GOT3 (cell line): ENCODE results near the gene LRRC66.

Experiments used
- DNase-seq: peaks from one replicate; lab custom pipeline; 2025; ENCODE audit warnings: mixed read lengths; lab: John Stamatoyannopoulos, UW

LRRC66 gene, protein sequence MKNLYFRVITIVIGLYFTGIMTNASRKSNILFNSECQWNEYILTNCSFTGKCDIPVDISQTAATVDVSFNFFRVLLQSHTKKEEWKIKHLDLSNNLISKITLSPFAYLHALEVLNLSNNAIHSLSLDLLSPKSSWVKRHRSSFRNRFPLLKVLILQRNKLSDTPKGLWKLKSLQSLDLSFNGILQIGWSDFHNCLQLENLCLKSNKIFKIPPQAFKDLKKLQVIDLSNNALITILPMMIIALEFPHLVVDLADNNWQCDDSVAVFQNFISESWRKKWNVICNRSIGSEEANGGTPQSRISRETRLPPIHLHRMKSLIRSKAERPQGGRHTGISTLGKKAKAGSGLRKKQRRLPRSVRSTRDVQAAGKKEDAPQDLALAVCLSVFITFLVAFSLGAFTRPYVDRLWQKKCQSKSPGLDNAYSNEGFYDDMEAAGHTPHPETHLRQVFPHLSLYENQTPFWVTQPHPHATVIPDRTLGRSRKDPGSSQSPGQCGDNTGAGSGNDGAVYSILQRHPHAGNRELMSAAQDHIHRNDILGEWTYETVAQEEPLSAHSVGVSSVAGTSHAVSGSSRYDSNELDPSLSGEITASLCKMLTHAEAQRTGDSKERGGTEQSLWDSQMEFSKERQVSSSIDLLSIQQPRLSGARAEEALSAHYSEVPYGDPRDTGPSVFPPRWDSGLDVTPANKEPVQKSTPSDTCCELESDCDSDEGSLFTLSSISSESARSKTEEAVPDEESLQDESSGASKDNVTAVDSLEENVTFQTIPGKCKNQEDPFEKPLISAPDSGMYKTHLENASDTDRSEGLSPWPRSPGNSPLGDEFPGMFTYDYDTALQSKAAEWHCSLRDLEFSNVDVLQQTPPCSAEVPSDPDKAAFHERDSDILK

DNA sequence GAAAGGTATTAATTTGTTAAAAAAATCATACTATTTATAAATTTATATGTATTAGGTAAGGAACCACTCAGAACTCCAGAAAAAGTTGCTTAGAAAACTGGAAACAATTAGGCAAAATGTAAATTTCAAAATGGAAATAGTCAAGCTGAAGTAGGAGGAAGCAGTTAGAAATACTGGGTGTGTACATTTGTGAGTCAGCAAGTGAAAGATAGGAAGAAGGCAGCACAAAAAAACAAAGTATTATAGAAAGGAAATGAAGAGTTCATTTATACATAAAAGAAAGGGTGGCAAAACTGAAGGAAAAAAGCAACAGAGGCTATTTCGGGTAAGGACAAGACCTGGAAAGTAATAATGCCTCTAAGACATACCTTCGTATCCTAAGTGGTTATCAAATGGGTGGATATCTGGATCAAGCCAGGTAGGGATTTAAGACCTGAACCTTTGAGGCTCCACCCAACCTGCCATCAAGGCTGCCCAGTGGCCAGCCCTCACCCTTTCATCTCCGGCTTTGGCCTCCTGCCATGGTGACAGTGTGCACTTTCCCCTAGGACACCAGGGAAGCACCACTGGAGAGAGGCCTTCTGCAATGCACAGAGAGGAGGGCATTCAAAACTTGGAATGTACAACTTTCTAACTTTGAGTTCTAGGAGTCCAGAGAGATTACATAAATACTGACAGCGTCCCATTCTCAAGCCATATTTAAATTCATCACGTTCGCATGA lies at the start of gene LRRC66:
Gene LRRC66, minus strand, starts transcription at position 428 of the 722 bp plus-strand sequence. CDS start 2,750 bp downstream, outside the sequence.
- DNase-seq: no peak

DNA sequence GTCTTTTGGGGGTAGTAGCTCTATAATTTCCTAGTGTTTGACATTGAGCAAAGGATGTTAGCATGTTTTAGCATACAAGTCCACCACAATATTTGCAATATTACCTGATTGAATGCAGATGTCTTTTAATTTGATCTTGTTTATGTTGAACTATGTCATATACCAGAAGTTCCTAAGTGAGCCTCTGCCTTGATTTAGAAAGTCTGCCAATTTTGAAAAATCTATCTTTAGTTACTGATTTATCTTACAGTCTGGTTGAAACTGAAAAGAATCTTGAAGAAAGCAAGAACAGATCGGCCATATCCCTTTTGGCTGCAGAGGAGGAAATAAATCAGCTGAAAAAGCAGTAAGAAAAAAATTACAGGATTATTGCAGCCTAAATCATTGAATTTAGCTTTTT lies 49.4 kb upstream of the LRRC66 start:
- DNase-seq: no peak

DNA sequence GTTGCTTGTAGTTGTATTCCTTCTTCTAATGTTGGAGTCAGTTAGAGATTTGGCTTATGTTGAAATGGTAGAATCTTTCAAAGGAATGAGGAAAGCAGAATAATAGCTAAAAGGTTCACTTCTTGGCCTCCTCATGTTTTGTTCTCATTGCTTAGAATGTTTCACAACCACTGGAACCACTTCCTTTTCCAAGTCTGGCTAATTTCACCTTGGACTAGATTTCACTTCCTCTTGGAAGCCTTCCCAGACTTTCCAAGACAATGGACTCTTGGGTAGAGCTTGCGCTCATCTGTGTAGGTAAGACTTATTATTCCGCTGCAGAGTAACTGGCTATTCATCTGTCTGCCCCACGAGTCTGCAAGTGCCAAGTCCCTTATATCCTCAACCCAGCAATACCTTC lies 39.2 kb upstream of the LRRC66 start:
- no peak for DNase-seq

DNA sequence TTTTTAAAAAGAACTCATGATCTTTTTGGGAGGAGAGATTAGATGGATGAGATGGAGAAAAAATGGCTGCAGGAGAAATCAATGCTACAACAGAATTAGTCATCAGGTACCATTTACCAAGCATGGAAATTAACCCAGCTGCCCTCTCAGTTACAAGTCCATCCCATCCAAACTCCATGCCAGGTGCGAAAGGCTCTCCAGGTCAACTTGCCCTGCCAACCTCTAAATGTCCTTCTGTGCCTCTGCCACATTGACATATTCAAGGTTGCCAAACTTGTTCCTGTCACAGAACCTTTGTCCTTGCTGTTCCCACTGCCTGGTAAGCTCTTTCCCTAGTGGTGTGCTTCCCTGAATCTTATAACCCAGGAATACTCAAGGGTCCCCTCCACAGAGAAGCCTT lies 38.1 kb upstream of the LRRC66 start:
- DNase-seq: no peak

DNA sequence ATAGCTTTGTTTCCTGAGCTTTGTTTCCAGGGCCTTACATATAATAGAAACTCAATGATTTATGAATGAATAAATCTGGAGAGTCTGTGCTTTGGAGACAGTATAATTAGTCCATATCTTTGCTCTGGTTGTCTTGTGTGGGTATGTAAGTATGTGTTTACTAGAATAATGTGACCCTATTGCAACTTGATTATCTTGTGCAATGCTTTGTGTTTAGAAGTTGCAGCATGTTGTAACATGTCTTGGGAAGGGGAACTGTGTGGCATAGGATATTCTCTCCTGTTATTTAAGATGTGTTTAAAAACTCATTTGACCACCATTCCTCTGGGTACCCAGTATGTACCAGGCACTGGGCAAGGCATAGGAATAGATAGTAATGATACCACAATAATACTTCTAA lies 37.0 kb upstream of the LRRC66 start:
- no peak for DNase-seq

DNA sequence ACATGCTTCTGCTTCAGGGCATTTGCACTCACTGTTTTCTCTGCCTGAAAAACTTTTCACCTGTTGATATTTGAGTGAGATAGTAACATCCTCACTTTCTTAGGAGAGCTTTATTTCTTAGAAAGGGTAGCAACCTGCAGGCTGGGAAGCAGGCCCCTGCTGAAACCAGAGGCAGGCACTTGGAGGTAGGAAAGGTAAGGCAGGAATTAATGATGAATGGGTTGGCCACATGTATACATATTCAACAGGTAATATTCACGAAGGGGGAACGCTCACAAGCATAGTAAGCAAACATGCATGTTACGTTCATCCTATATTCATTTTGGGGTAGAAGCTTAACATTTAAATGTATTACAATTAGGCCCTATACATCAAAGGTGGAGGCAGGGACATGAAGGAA lies 34.1 kb upstream of the LRRC66 start:
- DNase-seq: no peak

DNA sequence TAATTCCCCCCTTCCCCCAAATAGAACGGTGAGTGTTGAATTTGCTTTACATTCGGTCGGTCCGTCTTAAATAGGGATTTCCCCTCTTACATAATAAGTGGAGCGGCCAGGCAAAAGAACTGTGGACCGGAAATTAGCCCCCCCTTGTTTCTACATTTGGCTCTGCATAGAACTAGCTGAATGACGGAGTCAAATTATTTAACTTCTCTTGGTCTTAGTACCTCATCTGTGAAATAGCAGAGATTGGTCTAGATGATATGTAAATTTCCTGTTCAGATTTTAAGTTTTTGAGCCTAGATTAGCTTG lies 32.3 kb upstream of the LRRC66 start:
- no peak for DNase-seq

DNA sequence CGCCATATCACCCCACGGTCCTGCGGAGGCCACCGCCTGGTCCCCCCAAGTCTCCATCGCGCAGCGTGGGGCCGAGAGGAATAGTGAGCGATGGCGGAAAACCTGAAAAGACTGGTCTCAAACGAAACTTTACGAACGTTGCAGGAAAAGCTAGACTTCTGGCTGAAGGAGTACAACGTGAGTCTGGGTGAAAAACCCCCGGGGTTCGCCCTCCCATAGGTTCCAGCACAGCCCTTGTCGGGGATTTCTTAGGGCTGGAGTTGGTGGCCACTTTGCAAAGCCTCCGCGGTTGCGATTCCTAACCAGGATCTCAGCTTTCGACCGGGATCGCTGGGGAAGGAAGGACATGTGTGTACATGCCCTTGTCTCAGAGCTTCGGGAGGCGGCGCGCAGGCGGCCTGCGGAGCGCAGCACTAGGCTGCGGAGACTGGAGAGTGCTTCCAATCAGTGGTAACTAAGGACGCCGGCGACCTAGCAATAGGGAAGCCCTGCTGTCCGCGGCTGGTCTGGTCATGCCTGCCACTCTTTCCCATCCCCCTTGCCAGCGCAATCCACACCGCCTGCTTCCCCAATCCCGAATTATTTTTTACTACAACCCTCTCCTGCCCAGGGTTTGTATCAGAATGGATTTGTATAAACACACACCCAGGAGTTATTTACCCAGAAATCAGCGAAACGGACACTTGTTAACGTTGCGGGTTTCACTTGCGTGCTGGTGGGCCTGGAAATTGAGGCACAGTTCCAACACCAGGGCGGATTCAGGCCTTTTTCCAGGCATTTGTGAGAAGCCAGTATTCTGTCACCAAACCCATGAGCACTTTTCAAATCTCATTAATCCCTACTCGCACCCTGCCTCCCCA lies 31.7 kb upstream of the LRRC66 start:
- DNase-seq: no peak

DNA sequence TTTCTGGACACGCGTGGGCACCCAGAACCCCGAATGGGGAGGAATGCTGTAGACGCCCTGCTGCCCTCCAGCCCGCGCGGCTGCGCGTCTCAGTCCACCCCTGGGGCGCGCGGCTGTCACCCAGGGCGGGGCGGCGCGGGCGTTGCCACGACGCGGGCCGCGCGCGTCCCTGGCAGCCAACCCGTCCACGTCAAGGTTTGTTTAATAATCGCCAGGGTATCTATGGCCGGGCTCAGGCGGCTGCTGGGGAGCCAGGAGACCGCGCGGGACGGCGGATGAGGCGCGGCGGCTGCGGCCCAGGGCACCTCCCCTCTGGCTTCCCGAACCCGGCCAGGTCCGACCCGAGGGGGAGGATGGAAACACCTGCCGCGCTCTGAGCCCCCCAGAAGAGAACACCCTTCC lies 31.1 kb upstream of the LRRC66 start, which contains the start of gene SPATA18:
Gene SPATA18, plus strand, starts transcription at position 92 of the 402 bp plus-strand sequence. CDS start 401 bp downstream, outside the sequence.
- no peak for DNase-seq

DNA sequence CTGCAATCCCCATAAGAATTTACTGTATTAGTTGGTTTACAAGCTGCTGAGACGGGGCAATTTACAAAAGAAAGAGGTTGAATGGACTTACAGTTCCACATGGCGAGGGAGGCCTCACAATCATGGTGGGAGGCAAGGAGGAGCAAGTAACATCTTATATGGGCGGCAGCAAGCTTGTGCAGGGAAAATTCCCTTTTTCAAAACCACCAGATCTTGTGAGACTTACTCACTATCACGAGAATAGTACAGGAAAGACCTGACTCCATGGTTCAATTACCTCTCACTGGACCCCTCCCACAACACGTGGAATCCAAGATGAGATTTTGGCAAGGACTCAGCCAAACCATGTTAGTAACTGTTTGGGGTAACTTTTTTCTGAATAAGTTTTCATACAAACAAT lies 29.1 kb upstream of the LRRC66 start:
- no peak for DNase-seq

DNA sequence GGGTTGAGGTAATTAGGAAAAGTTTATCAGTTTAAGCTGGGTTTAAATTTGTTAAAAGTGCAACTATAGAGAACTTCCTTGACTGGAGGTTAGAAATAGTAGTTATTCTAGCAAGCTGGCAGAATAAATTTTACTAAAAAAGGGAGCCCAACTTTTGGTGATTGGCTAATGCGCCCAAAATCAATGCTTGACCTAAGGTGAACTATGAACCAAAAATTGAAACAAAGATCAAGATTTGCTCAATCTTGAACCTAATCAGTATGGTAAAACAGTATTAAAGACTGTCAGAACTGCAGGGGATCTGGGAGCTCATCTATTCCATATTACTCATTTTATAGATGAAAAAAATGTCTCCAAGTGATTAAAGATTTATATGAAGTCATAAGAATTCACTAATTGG lies 24.9 kb upstream of the LRRC66 start:
- no peak for DNase-seq

DNA sequence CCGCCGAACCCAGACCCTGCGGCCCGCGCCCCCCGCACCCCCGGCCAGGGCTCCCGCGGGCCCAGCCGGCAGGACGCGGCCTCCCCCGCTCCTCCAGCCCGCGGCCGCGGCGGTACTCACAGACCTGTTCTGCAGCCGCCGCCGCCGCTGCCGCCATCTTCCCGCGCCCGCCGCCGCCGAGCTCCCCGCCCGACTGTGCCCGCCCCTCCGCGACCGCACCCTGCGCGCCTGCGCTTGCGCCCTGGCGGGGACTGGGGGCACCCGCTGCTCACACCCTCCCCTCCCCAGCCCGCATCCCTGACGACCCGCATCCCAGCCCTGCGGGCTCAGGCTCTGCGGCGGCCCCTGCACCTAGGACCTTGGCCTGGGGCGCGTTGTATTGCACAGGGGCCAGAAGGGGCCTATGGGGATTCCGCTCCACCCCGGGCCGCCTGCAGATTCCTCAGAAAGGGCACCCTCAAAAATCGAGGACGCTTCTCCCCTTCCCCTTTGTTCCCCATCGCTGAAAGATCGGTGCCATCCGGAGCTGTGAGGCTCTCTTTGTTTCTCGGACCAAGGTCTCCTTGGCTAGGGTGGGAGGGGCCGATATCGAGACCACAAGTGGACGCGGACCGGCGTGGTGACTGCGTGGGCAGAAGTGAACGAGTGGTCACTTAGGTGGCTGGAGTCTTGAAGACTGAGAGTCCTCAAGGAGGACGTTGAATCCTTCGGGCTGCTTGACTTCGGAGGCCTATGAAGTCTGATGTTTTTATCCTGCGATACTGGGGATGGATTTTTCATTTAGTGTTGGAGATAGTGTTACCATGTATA lies 18.1 kb upstream of the LRRC66 start, which contains the start of gene SGCB:
Gene SGCB, minus strand, starts transcription at position 197 of the 810 bp plus-strand sequence. Its CDS starts 40 bp downstream, at position 157.
- peak; percentile 3 for DNase-seq

DNA sequence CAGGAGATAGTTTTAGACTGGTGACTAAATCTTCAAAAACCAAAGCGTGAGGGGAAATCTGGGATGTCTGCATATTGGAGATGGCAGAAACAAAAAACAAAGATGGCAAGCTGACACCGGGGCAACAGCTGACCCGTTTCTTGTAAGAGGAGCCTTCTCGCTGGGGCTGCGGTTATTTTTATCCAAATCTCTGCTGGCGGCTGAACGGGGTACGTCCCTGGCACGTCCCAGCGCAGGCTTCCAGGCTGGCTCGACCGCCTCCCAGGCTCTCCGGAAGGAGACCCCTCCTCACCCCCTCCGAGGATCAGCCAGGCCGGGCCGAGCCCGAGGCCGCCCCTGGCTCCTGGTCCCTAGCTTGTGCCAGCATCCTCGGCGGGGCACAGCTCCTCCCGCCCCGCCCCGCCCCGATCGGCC lies 17.5 kb upstream of the LRRC66 start:
- no peak for DNase-seq

DNA sequence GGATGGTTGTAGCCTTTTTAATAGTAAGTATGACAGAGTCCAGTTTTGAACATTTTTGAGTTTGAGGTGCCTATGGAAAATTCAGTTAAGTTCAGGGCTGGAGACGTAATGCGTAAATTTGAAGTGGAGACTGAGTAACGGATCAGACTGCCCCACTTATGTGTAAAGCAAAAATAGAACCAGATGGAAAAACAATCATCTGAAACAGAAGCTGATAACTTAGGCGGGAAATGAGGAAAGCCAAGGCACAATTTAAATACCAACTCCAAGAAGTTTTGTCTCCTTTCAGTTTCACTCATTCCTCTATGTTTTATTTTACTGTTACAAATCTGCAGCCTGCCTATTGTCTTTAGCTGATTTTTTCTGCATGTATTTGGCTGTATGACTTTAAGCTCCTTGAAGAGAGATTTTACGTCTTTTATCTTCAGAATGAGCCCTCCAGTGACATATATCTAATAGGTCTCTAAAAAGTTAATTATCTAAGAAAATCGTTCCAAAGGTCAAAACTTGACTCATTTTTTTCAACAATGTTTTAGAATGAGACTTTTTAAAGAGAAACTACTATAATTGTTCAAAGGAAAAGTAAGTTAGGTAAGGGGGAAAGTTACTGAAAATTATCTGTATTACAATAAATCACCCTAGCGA lies 16.8 kb upstream of the LRRC66 start:
- DNase-seq: no peak

DNA sequence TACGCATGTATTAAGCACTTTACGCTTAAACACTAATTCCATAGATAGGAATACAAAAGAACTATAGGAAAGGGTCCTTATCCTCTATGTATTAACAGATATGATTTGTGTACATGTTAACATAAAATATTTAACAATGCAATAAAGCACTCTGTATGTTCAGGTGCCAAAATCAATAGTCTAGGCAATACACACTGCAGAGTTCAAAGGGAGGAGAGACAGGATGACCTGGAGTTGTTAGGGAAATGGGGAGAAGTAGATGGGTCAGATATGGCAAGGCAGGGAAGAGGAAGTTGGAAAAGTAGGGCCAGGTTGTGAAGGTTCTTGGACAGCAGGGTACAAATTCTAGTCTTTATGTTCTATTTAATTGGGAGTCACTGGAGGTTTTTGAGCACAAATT lies 15.0 kb upstream of the LRRC66 start:
- no peak for DNase-seq

DNA sequence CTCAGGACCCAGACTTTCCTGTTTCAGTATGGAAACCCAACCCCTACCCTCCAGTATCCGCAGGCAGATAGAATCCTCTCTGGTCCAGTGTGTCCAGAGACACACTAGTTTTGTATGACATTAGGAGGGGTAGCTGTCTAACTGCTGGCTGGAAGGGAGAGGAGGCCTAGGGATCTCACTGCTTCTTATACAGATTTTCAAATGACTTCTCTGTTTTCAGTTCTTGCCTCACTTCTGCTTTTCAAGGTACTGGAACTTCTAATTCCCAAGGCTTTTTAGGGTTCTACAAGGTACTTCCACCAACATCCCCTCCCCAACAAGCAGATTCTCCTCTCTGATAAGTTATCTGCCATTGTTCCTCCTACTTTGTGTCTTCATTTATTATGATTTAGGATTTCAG lies 11.8 kb upstream of the LRRC66 start:
- DNase-seq: no peak

DNA sequence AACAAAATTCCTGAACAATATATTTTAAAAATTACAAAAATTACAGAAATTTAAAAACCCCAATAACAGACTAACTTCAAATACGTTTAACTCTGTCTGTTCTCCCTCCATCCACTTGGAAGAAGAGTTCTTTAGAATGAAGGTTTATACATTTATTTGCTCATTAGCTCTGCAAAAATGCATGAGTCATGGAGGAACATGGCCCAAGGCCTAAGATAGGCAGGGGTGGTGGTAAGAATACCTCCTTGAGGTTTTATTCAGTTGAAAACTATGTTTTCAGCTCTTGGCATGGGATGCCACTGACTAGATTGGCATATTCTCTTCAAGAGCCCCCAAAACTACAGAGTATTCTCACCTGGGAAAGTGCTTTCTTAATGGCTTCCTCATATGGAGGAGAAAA lies 8.8 kb upstream of the LRRC66 start:
- DNase-seq: no peak

DNA sequence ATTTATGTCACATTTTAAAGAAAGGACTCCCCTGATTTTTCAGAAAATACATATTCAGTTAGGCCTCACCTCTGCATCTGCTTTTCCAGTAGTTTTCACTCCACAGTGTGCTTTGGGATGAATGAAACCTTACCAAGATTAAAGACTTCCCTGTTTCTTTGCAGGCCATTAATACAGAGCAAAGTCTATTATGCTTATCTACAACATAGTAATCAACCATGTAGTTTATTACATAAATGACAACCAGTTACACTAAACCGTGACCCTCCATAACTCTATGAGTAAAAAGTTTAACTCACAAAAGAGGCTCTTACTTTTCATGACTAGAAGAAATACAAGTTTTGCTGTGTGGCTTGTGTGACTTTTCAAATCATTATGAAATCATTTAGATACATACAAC lies 2.3 kb downstream of the LRRC66 start:
- no peak for DNase-seq

DNA sequence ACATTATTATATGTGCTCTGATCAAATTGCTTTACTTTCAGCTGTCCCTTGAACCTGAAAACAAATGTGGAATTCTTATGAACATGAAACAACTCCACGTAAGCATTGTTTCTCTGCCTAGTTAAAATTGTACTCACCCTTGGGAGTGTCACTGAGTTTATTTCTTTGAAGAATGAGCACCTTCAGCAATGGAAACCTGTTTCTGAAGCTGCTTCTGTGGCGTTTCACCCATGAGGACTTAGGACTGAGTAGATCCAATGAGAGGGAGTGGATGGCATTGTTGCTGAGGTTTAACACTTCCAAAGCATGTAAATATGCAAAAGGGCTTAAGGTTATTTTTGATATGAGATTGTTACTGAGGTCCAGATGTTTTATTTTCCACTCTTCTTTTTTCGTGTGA lies 3.2 kb downstream of the LRRC66 start:
- no peak for DNase-seq

DNA sequence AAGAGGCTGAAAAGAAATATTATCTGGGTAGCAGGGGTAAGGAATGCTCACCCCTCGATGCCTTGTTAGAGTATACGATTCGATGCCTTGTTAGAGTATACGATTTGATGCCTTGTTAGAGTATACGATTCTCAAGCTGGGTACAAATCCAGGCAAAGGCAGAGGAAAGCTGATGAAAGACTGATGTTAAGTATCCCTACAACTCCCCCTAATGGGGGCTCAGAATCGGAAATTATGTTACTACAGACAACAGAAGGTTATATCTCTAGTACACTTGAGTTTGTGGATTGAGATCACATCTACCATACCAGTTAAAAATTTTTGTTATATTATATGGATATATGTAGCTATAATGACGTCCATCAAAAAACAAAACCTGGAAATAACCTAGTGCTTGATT lies 4.8 kb downstream of the LRRC66 start:
- DNase-seq: no peak
